Measurements from ENCODE around the gene CACYBP. TPM values are rescaled to one million over a fixed set of nuclear protein-coding genes. Genes with fewer than 3 reads are reported as not detected.

Gene CACYBP
- total RNA-seq, 1 donor from 2014 or later, result 95.0 TPM

DNA sequence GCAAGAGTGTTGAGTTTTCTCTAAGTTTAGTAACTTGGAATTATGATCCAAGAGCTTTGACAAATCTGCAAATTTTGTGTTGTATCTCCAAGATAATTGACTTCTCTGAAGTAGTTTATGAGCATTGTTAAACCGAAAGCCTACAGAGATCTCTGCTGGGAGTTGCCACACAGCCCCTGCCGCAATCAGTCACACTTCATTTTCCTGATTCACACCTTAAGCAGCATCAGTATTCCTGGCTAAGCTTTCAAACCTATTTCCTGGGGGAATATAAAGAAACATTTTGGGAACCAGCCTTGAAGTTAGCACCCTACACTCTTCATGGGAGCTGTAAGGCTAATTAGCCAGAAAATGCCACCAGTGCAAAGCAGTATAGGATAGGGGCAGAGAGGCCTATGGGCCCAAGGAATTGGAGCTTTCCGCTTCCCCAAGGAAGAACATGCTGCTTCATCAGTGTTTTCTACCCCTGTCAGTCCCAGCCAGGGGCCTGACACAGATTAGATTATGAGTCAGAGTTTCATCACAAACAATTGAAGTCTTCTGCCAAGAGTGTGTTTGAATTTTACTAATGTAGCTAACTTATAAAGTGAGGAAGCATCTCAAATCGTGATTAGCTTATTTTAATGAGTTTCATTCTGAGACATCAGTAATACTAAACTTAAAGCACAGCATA lies 23.2 kb upstream of the CACYBP start:
- Histone ChIP-seq H3K27me3 (ENCODE audit: insufficient read depth, low read length) (peaks cover 18% of the 10 kb centered on the region), H2AFZ (ENCODE audit: low read depth, low read length) (no peak overlapping the region), H3K27ac (ENCODE audit: low read depth, low read length) (no peak overlapping the region), H3K36me3 (ENCODE audit: insufficient read depth, low read length) (no peaks in the 10 kb centered on the region), H3K4me1 (ENCODE audit: insufficient read depth, low read length) (peaks cover 7% of the 10 kb centered on the region), H3K79me2 (ENCODE audit: insufficient read depth, low read length) (no peaks in the 10 kb centered on the region), H4K20me1 (ENCODE audit: insufficient read depth, low read length) (no peaks in the 10 kb centered on the region), H3K4me3 (ENCODE audit: insufficient read depth, low read depth, low read length) (no peak overlapping the region), H3K9ac (ENCODE audit: low read length) (no peak overlapping the region), H3K9me3 (ENCODE audit: insufficient read depth, low read depth, low read length) (no peaks in the 10 kb centered on the region), H3K4me2 (ENCODE audit: low read length) (no peak overlapping the region)
- Mint-ChIP-seq H3K4me3 (ENCODE audit: unreplicated experiment) (no peak overlapping the region), H3K9me3 (ENCODE audit: unreplicated experiment) (no peaks in the 10 kb centered on the region), H3K36me3 (ENCODE audit: low read depth, unreplicated experiment) (peaks cover 7% of the 10 kb centered on the region), H3K27ac (ENCODE audit: unreplicated experiment) (peak overlapping the region; percentile 48), H3K27me3 (ENCODE audit: low read depth, unreplicated experiment) (no peaks in the 10 kb centered on the region), H3K4me1 (ENCODE audit: low read depth, unreplicated experiment) (peaks cover 26% of the 10 kb centered on the region)
- DNase-seq (ENCODE audit: low read depth) (peak; percentile 53), FAIRE-seq (no peak)
- TF ChIP-seq, protein P1, sequence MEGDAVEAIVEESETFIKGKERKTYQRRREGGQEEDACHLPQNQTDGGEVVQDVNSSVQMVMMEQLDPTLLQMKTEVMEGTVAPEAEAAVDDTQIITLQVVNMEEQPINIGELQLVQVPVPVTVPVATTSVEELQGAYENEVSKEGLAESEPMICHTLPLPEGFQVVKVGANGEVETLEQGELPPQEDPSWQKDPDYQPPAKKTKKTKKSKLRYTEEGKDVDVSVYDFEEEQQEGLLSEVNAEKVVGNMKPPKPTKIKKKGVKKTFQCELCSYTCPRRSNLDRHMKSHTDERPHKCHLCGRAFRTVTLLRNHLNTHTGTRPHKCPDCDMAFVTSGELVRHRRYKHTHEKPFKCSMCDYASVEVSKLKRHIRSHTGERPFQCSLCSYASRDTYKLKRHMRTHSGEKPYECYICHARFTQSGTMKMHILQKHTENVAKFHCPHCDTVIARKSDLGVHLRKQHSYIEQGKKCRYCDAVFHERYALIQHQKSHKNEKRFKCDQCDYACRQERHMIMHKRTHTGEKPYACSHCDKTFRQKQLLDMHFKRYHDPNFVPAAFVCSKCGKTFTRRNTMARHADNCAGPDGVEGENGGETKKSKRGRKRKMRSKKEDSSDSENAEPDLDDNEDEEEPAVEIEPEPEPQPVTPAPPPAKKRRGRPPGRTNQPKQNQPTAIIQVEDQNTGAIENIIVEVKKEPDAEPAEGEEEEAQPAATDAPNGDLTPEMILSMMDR (IDR thresholded peaks at IDR 0.05; ENCODE audit: insufficient read depth, low read depth, low read length), result no peak
- no peak for TF ChIP-seq EZH2 (IDR thresholded peaks at IDR 0.05; ENCODE audit: insufficient read depth, low read length)

DNA sequence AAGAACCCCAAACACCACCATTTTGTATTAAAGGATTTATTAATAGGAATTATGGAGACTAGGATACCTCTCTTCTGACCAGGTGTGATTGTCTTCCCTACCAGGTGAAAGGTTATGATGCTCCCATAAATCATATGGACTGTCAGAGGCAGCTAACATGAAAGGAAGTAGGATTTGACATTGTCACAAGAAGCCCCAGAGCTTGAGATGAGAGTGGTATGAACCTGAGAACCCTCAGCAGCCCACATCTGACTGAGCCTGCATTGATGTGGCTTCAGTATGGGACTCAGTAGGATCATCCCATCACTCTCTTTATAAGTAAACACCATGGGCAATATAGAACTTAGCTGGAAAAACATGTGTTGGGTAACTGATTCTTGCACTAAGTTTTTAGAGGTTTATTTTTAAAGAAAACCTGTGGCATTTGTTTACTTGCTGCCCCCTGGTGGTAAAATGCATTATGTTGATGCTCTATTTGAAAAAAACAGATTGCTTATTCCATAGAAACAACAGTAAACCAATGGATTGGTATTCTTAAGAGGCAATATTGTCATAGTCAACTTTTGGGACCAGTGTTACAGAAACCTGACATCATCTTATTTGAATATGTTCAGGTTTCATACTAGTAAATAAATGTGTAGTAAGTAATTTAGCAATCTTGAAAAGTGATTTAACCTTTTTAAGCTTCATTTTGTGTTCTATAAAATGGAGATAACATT lies 16.6 kb upstream of the CACYBP start:
- no peaks in the 10 kb centered on the region for H3K27me3 Mint-ChIP-seq (ENCODE audit: low read depth, unreplicated experiment)
- Histone ChIP-seq H3K79me2 (ENCODE audit: insufficient read depth, low read length) (no peaks in the 10 kb centered on the region), H3K4me1 (ENCODE audit: insufficient read depth, low read length) (no peaks in the 10 kb centered on the region), H3K4me3 (ENCODE audit: insufficient read depth, low read depth, low read length) (no peak overlapping the region), H3K9me3 (ENCODE audit: insufficient read depth, low read depth, low read length) (peaks cover 3% of the 10 kb centered on the region), H2AFZ (ENCODE audit: low read depth, low read length) (no peak overlapping the region), H3K4me2 (ENCODE audit: low read length) (no peak overlapping the region), H3K9ac (ENCODE audit: low read length) (no peak overlapping the region), H3K36me3 (ENCODE audit: insufficient read depth, low read length) (no peaks in the 10 kb centered on the region), H3K27ac (ENCODE audit: low read depth, low read length) (no peak overlapping the region), H3K27me3 (ENCODE audit: insufficient read depth, low read length) (no peaks in the 10 kb centered on the region), H4K20me1 (ENCODE audit: insufficient read depth, low read length) (no peaks in the 10 kb centered on the region)
- H3K4me3 Mint-ChIP-seq (ENCODE audit: unreplicated experiment), result no peak overlapping the region
- TF ChIP-seq, protein P1 (IDR thresholded peaks at IDR 0.05; ENCODE audit: insufficient read depth, low read depth, low read length), result peak; percentile 65
- TF ChIP-seq EZH2 (IDR thresholded peaks at IDR 0.05; ENCODE audit: insufficient read depth, low read length), result no peak
- no peak for DNase-seq (ENCODE audit: low read depth)
- H3K36me3 Mint-ChIP-seq (ENCODE audit: low read depth, unreplicated experiment), result peaks cover 6% of the 10 kb centered on the region
- H3K27ac Mint-ChIP-seq (ENCODE audit: unreplicated experiment), result no peak overlapping the region
- H3K4me1 Mint-ChIP-seq (ENCODE audit: low read depth, unreplicated experiment), result peaks cover 5% of the 10 kb centered on the region
- no peaks in the 10 kb centered on the region for H3K9me3 Mint-ChIP-seq (ENCODE audit: unreplicated experiment)
- FAIRE-seq, result peak; percentile 13

DNA sequence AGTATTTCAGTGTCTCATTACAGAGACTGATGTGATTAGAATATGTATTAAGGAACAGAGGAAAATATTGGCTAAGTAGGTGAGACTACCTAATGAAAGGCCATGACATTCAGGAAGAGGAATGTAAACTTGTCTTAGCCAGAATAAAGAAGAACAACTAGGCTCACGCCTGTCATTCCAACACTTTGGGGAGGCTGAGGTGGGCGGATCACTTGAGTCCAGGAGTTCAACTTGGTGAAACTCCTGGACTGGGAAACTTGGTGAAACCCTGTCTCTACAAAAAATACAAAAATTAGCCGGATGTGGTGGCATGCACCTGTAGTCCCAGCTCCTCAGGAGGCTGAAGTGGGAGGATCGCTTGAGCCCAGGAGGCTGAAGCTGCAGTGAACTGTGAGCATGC lies 14.8 kb upstream of the CACYBP start:
- Mint-ChIP-seq H3K36me3 (ENCODE audit: low read depth, unreplicated experiment) (peaks cover 6% of the 10 kb centered on the region), H3K9me3 (ENCODE audit: unreplicated experiment) (no peaks in the 10 kb centered on the region), H3K27me3 (ENCODE audit: low read depth, unreplicated experiment) (no peaks in the 10 kb centered on the region), H3K4me1 (ENCODE audit: low read depth, unreplicated experiment) (peaks cover 5% of the 10 kb centered on the region), H3K4me3 (ENCODE audit: unreplicated experiment) (no peak overlapping the region), H3K27ac (ENCODE audit: unreplicated experiment) (no peak overlapping the region)
- no peak overlapping the region for H3K27ac ChIP-seq (ENCODE audit: low read depth, low read length)
- H3K9ac ChIP-seq (ENCODE audit: low read length), result no peak overlapping the region
- no peaks in the 10 kb centered on the region for H3K4me1 ChIP-seq (ENCODE audit: insufficient read depth, low read length)
- H3K4me2 ChIP-seq (ENCODE audit: low read length), result no peak overlapping the region
- no peaks in the 10 kb centered on the region for H4K20me1 ChIP-seq (ENCODE audit: insufficient read depth, low read length)
- no peak overlapping the region for H2AFZ ChIP-seq (ENCODE audit: low read depth, low read length)
- no peaks in the 10 kb centered on the region for H3K79me2 ChIP-seq (ENCODE audit: insufficient read depth, low read length)
- FAIRE-seq (no peak), DNase-seq (ENCODE audit: low read depth) (no peak)
- TF ChIP-seq, protein P1 (IDR thresholded peaks at IDR 0.05; ENCODE audit: insufficient read depth, low read depth, low read length), result no peak
- no peak for TF ChIP-seq EZH2 (IDR thresholded peaks at IDR 0.05; ENCODE audit: insufficient read depth, low read length)
- H3K36me3 ChIP-seq (ENCODE audit: insufficient read depth, low read length), result no peaks in the 10 kb centered on the region
- H3K4me3 ChIP-seq (ENCODE audit: insufficient read depth, low read depth, low read length), result no peak overlapping the region
- H3K27me3 ChIP-seq (ENCODE audit: insufficient read depth, low read length), result no peaks in the 10 kb centered on the region
- peaks cover 3% of the 10 kb centered on the region for H3K9me3 ChIP-seq (ENCODE audit: insufficient read depth, low read depth, low read length)

Measured in astrocyte (in vitro differentiated cells and primary cell).